ENCODE measurements around the gene WDR77.

The WDR77 gene

DNA sequence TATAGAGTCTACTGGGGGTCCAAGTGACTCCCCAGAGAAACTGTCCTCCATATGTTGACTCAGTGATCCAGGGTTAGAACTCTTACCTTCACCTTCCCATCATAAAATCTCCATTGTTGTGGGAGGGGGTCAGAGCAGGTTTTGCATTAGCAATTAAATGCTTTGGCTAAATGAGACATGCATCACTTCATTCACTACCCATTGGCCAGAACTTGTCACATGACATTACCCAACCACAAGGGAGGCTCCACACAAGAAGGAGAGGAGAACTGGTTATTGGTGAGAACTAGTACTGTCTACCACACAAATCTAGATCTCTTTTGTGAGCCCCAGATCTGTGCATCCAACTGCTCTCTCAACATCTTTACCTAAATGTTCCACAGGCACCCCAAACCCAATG lies 20.5 kb upstream of the WDR77 start:
- DNase-seq (ENCODE audit: low read depth in 2 of 2) = no peak

- no peak for DNase-seq (ENCODE audit: low read depth in 2 of 2)
These were observed 19.7 kb upstream of the WDR77 start for GRCh38 chr1:111468717-111469100.

GRCh38 chr1:111467865-111468716 lies 19.0 kb upstream of the WDR77 start:
- no peak for DNase-seq (ENCODE audit: low read depth in 2 of 2)

- DNase-seq (ENCODE audit: low read depth in 2 of 2) = no peak
These were observed 17.4 kb upstream of the WDR77 start for GRCh38 chr1:111466480-111466879.

GRCh38 chr1:111465754-111466153 lies 16.7 kb upstream of the WDR77 start:
- DNase-seq (ENCODE audit: low read depth in 2 of 2) = no peak

DNA sequence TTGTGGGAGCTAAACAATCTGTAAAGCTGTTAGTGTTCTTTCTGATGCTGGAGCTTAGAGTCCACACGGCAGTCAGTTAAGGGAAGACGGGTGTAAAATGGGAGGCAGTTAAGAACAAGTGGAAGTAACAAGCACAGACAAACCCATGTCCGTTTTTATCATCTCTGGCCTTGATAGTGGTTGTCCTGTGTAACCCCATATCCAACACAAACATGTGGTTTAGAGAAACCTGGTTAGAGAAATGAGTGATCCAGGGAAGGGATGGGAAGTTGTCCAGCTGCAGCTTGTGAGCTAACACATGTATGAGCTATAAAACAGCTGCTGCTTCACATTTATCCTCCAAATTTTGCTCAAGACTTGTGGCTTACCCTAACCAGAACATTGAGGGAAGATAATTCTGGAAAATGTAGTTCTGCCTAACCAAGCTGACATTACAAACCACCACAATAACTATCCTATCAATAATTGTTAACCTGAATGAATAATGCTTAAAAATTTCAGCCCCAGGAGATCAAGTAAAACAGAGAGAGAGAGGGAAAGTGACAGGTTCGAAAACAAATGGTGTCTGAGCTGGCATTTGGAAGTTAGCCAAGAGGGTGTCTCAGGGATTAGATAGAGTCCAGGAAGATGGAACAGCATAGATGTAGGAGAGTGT lies 14.1 kb upstream of the WDR77 start:
- DNase-seq (ENCODE audit: low read depth in 2 of 2) = no peak

- DNase-seq (ENCODE audit: low read depth in 2 of 2) = no peak
These were observed 13.4 kb upstream of the WDR77 start for GRCh38 chr1:111462370-111463028.

DNA sequence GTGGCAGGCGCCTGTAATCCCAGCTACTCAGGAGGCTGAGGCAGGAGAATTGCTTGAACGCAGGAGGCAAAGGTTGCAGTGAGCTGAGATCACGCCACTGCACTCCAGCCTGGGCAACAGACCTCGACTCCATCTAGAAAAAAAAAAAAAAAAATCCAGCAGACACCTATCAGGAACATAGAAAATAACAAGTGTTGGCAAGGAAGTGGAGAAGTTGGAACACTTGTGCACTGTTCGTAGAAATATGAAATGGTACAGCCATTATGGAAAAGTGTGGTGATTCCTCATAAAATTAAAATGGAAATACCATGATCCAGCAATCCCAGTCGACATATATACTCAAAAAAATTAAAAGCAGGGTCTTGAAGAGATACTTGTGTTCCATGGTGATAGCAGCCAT lies 12.7 kb upstream of the WDR77 start:
- DNase-seq (ENCODE audit: low read depth in 2 of 2) = no peak

DNA sequence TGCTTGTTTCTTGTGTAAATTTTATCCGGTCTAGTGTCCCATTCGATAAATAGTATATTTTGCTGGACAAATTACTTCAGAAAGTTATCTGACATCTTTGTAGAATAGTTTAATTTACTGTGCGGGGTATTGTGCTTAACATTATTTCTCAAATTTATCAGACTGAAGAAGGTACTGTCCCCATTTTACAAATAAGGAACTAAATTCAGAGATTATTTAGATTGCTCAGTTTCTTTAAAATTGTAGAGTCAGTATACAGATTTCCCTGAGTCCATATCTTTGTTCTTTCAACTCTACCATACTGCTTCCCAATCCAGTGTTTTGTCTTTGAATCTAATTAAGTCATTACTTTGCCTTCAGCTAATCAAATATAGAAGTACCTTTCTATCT lies 6.6 kb upstream of the WDR77 start:
- DNase-seq (ENCODE audit: low read depth in 2 of 2) = no peak

GRCh38 chr1:111454859-111455641 lies 6.0 kb upstream of the WDR77 start:
- no peak for DNase-seq (ENCODE audit: low read depth in 2 of 2)

GRCh38 chr1:111453706-111454105 lies 4.7 kb upstream of the WDR77 start:
- DNase-seq (ENCODE audit: low read depth in 2 of 2) = no peak

GRCh38 chr1:111452581-111452980 lies 3.5 kb upstream of the WDR77 start:
- DNase-seq (ENCODE audit: low read depth in 2 of 2) = no peak

GRCh38 chr1:111450185-111450584 lies 1.1 kb upstream of the WDR77 start:
- DNase-seq (ENCODE audit: low read depth in 2 of 2) = no peak

GRCh38 chr1:111449703-111450017 lies 604 bp upstream of the WDR77 start:
- DNase-seq (ENCODE audit: low read depth in 2 of 2) = no peak

DNA sequence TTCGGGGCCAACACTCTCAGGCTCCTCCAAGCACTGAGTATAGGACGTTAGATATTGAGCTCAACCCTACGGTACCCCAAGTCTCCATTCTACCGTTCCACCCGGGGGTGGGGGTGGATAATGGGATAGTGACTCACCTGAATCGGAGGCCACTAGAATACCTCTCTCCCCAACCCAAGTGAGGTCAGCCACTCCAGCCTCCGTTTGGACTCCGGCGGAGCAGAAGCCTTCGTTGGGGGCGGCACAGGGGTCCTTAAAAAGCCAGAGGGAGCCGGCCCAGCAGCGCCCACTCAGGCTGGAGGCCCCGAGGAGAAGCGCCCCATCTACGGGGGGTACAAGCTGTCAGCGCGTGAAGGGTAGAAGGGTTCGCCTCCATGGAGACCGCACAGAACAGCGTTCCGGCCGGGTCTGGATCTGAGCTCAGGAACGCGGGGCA lies 556 bp downstream of the WDR77 start:
- peak in 1 of 2 donors; percentile 8 for DNase-seq (ENCODE audit: low read depth in 2 of 2)

GRCh38 chr1:111446967-111447892 lies 1.8 kb downstream of the WDR77 start:
- DNase-seq (ENCODE audit: low read depth in 2 of 2) = no peak

DNA sequence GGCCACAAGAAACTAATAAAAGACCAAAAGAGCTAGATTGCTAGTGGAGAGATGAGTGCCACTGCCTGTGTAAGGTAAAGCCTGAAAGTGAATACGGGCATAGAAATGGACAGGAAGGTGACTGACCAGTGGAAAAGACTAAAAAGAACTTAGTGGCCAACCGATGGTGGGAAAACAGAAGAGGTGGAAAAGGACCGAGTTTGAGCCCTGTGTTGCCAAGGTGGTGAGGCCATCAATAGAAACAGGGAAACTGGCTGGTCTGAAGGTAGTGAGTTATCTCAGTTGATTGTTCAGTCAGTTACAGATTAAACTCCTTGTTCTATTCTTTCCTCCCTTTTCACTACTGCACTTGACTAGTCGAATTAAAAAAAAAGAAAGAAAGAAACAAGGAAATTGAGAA lies 2.5 kb downstream of the WDR77 start:
- no peak for DNase-seq (ENCODE audit: low read depth in 2 of 2)

GRCh38 chr1:111444031-111444430 lies 5.0 kb downstream of the WDR77 start:
- DNase-seq (ENCODE audit: low read depth in 2 of 2) = no peak

- peak in 1 of 2 donors; percentile 3 for DNase-seq (ENCODE audit: low read depth in 2 of 2)
These were observed 6.6 kb downstream of the WDR77 start for GRCh38 chr1:111442457-111442856.

- DNase-seq (ENCODE audit: low read depth in 2 of 2) = peak; percentile 11 to 24
These were observed 7.4 kb downstream of the WDR77 start for GRCh38 chr1:111441573-111442192.

Data from stimulated activated CD8-positive, alpha-beta memory T cell treated with anti-CD3 and anti-CD28 coated beads, Interleukin-15, amount 100 ng/mL, for 48 hours (primary cell).